ENCODE results near the gene TAX1BP3. TPM values are rescaled to one million over a fixed set of nuclear protein-coding genes. Genes with fewer than 3 reads are reported as not detected.

Gene TAX1BP3
- total RNA-seq, 1 experiment from 2014 or later, result 122 TPM

DNA sequence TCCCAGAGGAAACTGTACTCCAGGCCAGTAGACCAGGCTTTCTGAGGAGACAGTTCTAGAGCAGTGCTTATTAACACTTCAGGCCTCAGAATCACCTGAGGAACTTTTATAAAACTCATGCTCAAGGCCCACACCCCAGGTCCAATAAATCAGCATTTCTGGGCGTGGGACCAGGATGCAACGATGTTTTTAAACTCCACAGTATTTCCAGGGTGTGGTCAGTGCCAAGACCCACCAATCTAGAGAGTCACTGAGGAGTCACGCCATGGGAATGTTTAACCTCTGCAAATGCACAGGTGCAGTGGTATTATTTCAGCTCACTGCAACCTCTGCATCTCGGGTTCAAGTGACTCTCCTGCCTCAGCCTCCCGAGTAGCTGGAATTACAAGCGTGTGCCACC, 55.3 kb downstream of the TAX1BP3 start:
- BruUV-seq (replicated peaks), result no TSS peak
- H3K27me3 ChIP-seq (ENCODE audit: control insufficient read depth, insufficient read depth, low read length), result no peaks in the 10 kb centered on the region
- ATAC-seq, result no peak
- H3K4me3 ChIP-seq (ENCODE audit: low read depth in 2 of 2, low read length in 2 of 2), result no peak overlapping the region
- TF ChIP-seq TCF7L2 (IDR thresholded peaks at IDR 0.05; ENCODE audit: low read depth, low read length) (no peak), POLR2AphosphoS5 (IDR thresholded peaks at IDR 0.05; ENCODE audit: low read depth, low read length) (no peak), SIN3A (IDR thresholded peaks at IDR 0.05; ENCODE audit: borderline replicate concordance, insufficient read depth, low read depth, low read length) (no peak)
- TF ChIP-seq, protein P1, sequence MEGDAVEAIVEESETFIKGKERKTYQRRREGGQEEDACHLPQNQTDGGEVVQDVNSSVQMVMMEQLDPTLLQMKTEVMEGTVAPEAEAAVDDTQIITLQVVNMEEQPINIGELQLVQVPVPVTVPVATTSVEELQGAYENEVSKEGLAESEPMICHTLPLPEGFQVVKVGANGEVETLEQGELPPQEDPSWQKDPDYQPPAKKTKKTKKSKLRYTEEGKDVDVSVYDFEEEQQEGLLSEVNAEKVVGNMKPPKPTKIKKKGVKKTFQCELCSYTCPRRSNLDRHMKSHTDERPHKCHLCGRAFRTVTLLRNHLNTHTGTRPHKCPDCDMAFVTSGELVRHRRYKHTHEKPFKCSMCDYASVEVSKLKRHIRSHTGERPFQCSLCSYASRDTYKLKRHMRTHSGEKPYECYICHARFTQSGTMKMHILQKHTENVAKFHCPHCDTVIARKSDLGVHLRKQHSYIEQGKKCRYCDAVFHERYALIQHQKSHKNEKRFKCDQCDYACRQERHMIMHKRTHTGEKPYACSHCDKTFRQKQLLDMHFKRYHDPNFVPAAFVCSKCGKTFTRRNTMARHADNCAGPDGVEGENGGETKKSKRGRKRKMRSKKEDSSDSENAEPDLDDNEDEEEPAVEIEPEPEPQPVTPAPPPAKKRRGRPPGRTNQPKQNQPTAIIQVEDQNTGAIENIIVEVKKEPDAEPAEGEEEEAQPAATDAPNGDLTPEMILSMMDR (IDR thresholded peaks at IDR 0.05), result no peak
- TF ChIP-seq, protein P2, sequence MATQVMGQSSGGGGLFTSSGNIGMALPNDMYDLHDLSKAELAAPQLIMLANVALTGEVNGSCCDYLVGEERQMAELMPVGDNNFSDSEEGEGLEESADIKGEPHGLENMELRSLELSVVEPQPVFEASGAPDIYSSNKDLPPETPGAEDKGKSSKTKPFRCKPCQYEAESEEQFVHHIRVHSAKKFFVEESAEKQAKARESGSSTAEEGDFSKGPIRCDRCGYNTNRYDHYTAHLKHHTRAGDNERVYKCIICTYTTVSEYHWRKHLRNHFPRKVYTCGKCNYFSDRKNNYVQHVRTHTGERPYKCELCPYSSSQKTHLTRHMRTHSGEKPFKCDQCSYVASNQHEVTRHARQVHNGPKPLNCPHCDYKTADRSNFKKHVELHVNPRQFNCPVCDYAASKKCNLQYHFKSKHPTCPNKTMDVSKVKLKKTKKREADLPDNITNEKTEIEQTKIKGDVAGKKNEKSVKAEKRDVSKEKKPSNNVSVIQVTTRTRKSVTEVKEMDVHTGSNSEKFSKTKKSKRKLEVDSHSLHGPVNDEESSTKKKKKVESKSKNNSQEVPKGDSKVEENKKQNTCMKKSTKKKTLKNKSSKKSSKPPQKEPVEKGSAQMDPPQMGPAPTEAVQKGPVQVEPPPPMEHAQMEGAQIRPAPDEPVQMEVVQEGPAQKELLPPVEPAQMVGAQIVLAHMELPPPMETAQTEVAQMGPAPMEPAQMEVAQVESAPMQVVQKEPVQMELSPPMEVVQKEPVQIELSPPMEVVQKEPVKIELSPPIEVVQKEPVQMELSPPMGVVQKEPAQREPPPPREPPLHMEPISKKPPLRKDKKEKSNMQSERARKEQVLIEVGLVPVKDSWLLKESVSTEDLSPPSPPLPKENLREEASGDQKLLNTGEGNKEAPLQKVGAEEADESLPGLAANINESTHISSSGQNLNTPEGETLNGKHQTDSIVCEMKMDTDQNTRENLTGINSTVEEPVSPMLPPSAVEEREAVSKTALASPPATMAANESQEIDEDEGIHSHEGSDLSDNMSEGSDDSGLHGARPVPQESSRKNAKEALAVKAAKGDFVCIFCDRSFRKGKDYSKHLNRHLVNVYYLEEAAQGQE (IDR thresholded peaks at IDR 0.05; ENCODE audit: insufficient read depth in 1 of 2, low read depth in 2 of 2, low read length in 1 of 2), result no peak
- H3K36me3 ChIP-seq (ENCODE audit: control insufficient read depth, insufficient read depth, low read length), result no peaks in the 10 kb centered on the region; the same call in 1 of the 2 replicates
- H3K9me3 ChIP-seq (ENCODE audit: control insufficient read depth, insufficient read depth, low read depth, low read length), result no peaks in the 10 kb centered on the region
- H3K4me1 ChIP-seq (ENCODE audit: control insufficient read depth, insufficient read depth, low read length), result no peaks in the 10 kb centered on the region
- CTCF ChIA-PET, result no interaction called here
- no peak for DNase-seq (ENCODE audit: low read depth, low spot score)
- no peak overlapping the region for H3K27ac ChIP-seq (ENCODE audit: low read length)
- intact Hi-C loops (cut with micrococcal nuclease; ENCODE audit: unreplicated experiment) (no loop called here), in situ Hi-C loops (cut with HindIII; ENCODE audit: low pct_unique_long_range_greater_than_20kb, low sequenced_read_pairs) (no loop called here)
- POLR2A ChIA-PET, result no interaction called here

Other genes with a start within 250 kb of the TAX1BP3 start
- gene OR1E2, start 234.7 kb downstream of the TAX1BP3 start, total RNA-seq (2021; ENCODE audit: unreplicated experiment), result not detected
- not detected for gene SPATA22, start 196.8 kb downstream of the TAX1BP3 start, total RNA-seq (2021; ENCODE audit: unreplicated experiment)
- not detected for gene ASPA, start 192.6 kb downstream of the TAX1BP3 start, total RNA-seq (2021; ENCODE audit: unreplicated experiment)
- 0.31 TPM for gene TRPV3, start 110.8 kb downstream of the TAX1BP3 start, total RNA-seq (2021; ENCODE audit: unreplicated experiment)
- gene TRPV1, start 59.2 kb downstream of the TAX1BP3 start, total RNA-seq (2021; ENCODE audit: unreplicated experiment), result 3.4 TPM
- gene SHPK, start 32.3 kb downstream of the TAX1BP3 start, total RNA-seq (2021; ENCODE audit: unreplicated experiment), result 8.4 TPM
- gene CTNS, start 31.8 kb downstream of the TAX1BP3 start, total RNA-seq (2021; ENCODE audit: unreplicated experiment), result 20.4 TPM
- 65.9 TPM for gene EMC6, start 234 bp upstream of the TAX1BP3 start, total RNA-seq (2021; ENCODE audit: unreplicated experiment)
- gene P2RX5, start 27.6 kb upstream of the TAX1BP3 start, total RNA-seq (2021; ENCODE audit: unreplicated experiment), result 14.9 TPM
- gene HASPIN, start 55.3 kb upstream of the TAX1BP3 start, total RNA-seq (2021; ENCODE audit: unreplicated experiment), result 10.6 TPM
- gene ITGAE, start 132.6 kb upstream of the TAX1BP3 start, total RNA-seq (2021; ENCODE audit: unreplicated experiment), result 20.9 TPM
- 28.1 TPM for gene NCBP3, start 177.7 kb upstream of the TAX1BP3 start, total RNA-seq (2021; ENCODE audit: unreplicated experiment)
- 6.7 TPM for gene CAMKK1, start 224.5 kb upstream of the TAX1BP3 start, total RNA-seq (2021; ENCODE audit: unreplicated experiment)
- not detected for gene P2RX1, start 247.9 kb upstream of the TAX1BP3 start, total RNA-seq (2021; ENCODE audit: unreplicated experiment)